Stimulated activated CD4-positive, alpha-beta T cell treated with anti-CD3 and anti-CD28 coated beads, Interleukin-4, amount 100 ng/mL, for 48 hours (primary cell): Measurements from ENCODE around the gene P2RY11.

Source experiments
- DNase-seq, 2 donors: peaks; one replicate each; pipeline ENCODE4 v3.0.0-alpha.2; 2020; ENCODE audit warnings: low read depth in 2 of 2

P2RY11 gene

GRCh38 chr19:10111405-10111811 is at the start of gene P2RY11:
P2RY11 (plus strand) TSS chr19:10111693; CDS start chr19:10111722, 29 bp downstream.
- DNase-seq = peak in 1 of 2 donors; percentile 57

GRCh38 chr19:10061717-10062310 is 49.7 kb upstream of the P2RY11 start:
- DNase-seq = no peak

- no peak for DNase-seq
Observed at GRCh38 chr19:10068205-10068604, 43.3 kb upstream of the P2RY11 start.

- no peak for DNase-seq
Observed at GRCh38 chr19:10069046-10069445, 42.4 kb upstream of the P2RY11 start.

- DNase-seq = no peak
Observed at GRCh38 chr19:10070730-10071446, 40.6 kb upstream of the P2RY11 start.

GRCh38 chr19:10074153-10074552 is 37.3 kb upstream of the P2RY11 start:
- DNase-seq = peak in 1 of 2 donors; percentile 47

GRCh38 chr19:10076535-10076934 is 35.0 kb upstream of the P2RY11 start:
- no peak for DNase-seq

GRCh38 chr19:10078329-10078728 is 33.2 kb upstream of the P2RY11 start:
- no peak for DNase-seq

GRCh38 chr19:10079031-10079453 is 32.5 kb upstream of the P2RY11 start:
- DNase-seq = no peak

- no peak for DNase-seq
Observed at GRCh38 chr19:10083911-10084310, 27.6 kb upstream of the P2RY11 start.

GRCh38 chr19:10084803-10085202 is 26.7 kb upstream of the P2RY11 start:
- DNase-seq = no peak

- DNase-seq = peak; percentile 66 to 71
Observed at GRCh38 chr19:10085641-10086590, 25.6 kb upstream of the P2RY11 start, which contains the start of gene SHFL. SHFL (plus strand) TSS chr19:10086317; CDS start chr19:10086428, 111 bp downstream.

GRCh38 chr19:10086591-10087192 is 24.8 kb upstream of the P2RY11 start:
- DNase-seq = no peak

- no peak for DNase-seq
Observed at GRCh38 chr19:10087296-10088061, 24.0 kb upstream of the P2RY11 start.

- DNase-seq = no peak
Observed at GRCh38 chr19:10088949-10089554, 22.4 kb upstream of the P2RY11 start.

GRCh38 chr19:10089801-10090375 is 21.6 kb upstream of the P2RY11 start:
- no peak for DNase-seq

GRCh38 chr19:10091370-10091687 is 20.2 kb upstream of the P2RY11 start:
- DNase-seq = no peak

- DNase-seq = no peak
Observed at GRCh38 chr19:10091895-10092641, 19.4 kb upstream of the P2RY11 start.

- no peak for DNase-seq
Observed at GRCh38 chr19:10092648-10093294, 18.7 kb upstream of the P2RY11 start.
